Hippocampal formation (tissue), 2 donors: Measurements from ENCODE around the gene WDR18.
A peak's percentile ranks its signal among the peaks of the same experiment; 100 is the strongest.
"Not testable (repeated sequence)": the region's sequence is repeated elsewhere in the genome, so short reads cannot be mapped to it uniquely, and the experiment has no call there.

Experiments used
- DNase-seq, 2 donors: peaks; one replicate each; lab custom pipeline; 2025; lab: John Stamatoyannopoulos, UW

Gene WDR18

GRCh38 chr19:1019980-1020867 lies 36.1 kb downstream of the WDR18 start:
- DNase-seq = no peak

GRCh38 chr19:1020868-1021425 lies 36.8 kb downstream of the WDR18 start, which contains the start of gene TMEM259:
Gene TMEM259 (minus strand): TSS chr19:1021123. CDS start chr19:1020996, 127 bp downstream.
- DNase-seq = peak; percentile 96 to 97

GRCh38 chr19:1023883-1024188 lies 39.7 kb downstream of the WDR18 start:
- DNase-seq = not testable (repeated sequence)

GRCh38 chr19:1025080-1025479 lies 40.9 kb downstream of the WDR18 start:
- not testable (repeated sequence) for DNase-seq

- no peak for DNase-seq
Observed at GRCh38 chr19:1025960-1026782, 42.0 kb downstream of the WDR18 start, which contains the start of gene CNN2. Gene CNN2 (plus strand): TSS chr19:1026608. CDS start chr19:1026662, 54 bp downstream.

GRCh38 chr19:1026783-1027649 lies 42.9 kb downstream of the WDR18 start:
- no peak for DNase-seq

- DNase-seq = no peak
Observed at GRCh38 chr19:1027650-1028061, 43.5 kb downstream of the WDR18 start.

- DNase-seq = no peak
Observed at GRCh38 chr19:1028062-1028926, 44.1 kb downstream of the WDR18 start.

GRCh38 chr19:1032264-1032867 lies 48.2 kb downstream of the WDR18 start:
- DNase-seq = no peak

GRCh38 chr19:1035998-1036621 lies 52.0 kb downstream of the WDR18 start:
- no peak for DNase-seq

GRCh38 chr19:1037621-1038064 lies 53.5 kb downstream of the WDR18 start:
- DNase-seq = no peak

- no peak for DNase-seq
Observed at GRCh38 chr19:1038978-1039645, 55.0 kb downstream of the WDR18 start.

- peak; percentile 88 to 93 for DNase-seq
Observed at GRCh38 chr19:1039646-1040475, 55.7 kb downstream of the WDR18 start, which contains the start of gene ABCA7. Gene ABCA7 (plus strand): TSS chr19:1040107. CDS start chr19:1041362, 1,255 bp downstream.

- peak; percentile 52 to 80 for DNase-seq
Observed at GRCh38 chr19:1040476-1041271, 56.5 kb downstream of the WDR18 start.

- no peak for DNase-seq
Observed at GRCh38 chr19:1041272-1041834, 57.2 kb downstream of the WDR18 start.

GRCh38 chr19:1041835-1042685 lies 57.9 kb downstream of the WDR18 start:
- no peak for DNase-seq
